GM12878 (cell line): ENCODE measurements around the gene HS6ST1. TPM values are rescaled to one million over a fixed set of nuclear protein-coding genes. Genes with fewer than 3 reads are reported as not detected.

Experiments
- ATAC-seq: fragments of 200-7000 bp; cut with Tn5 transposase; 3 replicates; pipeline ENCODE4 v1.9.1; 2020; ENCODE audit warnings: mild to moderate bottlenecking, moderate library complexity
- BruUV-seq: library from RNA; stranded (reverse); fragments of 400-500 nt; replicated peaks from 2 replicates; lab custom pipeline; 2021; lab: Mats Ljungman, UMichigan
- CTCF ChIA-PET: fragments of 300-600 bp; sonication (Branson Sonifier 250); formaldehyde crosslinking; extraction: SDS; loops from one replicate; lab custom pipeline; 2021; ENCODE audit warnings: inconsistent platforms; lab: Yijun Ruan, JAX
- POLR2A ChIA-PET: fragments of 350-600 bp; formaldehyde crosslinking; extraction: SDS; loops from one replicate; lab custom pipeline; 2021; ENCODE audit warnings: inconsistent platforms; lab: Charles Lee
- RAD21 ChIA-PET: fragments of 300-600 bp; sonication (Branson Sonifier 250); formaldehyde crosslinking; loops from one replicate; lab custom pipeline; 2023; ENCODE audit warnings: antibody characterized with exemption; ENCODE audit not compliant: unreplicated experiment; lab: Charles Lee
- SMC1A ChIA-PET: fragments of 300-600 bp; sonication (Branson Sonifier 250); formaldehyde crosslinking; loops from one replicate; lab custom pipeline; 2023; ENCODE audit not compliant: unreplicated experiment, uncharacterized antibody; lab: Charles Lee
- DNase-seq: peaks from one replicate; pipeline ENCODE4 v3.0.0-alpha.2; 2011; ENCODE audit warnings: low read depth, low spot score
- FAIRE-seq: peaks from 3 replicates; lab custom pipeline; 2011; peaks lifted over from hg19 to GRCh38; lab: Jason Lieb, UNC
- H2AFZ ChIP-seq: 2 replicates; pipeline ENCODE4 v1.6.0; 2011; ENCODE audit warnings: low read depth, low read length, control low read depth; ENCODE audit not compliant: control insufficient read depth
- H3K27ac ChIP-seq: 2 replicates; pipeline ENCODE4 v1.5.1; 2011; ENCODE audit warnings: control low read depth; ENCODE audit not compliant: control insufficient read depth, insufficient read depth
- H3K27me3 ChIP-seq, 2 experiments: replicated peaks in 1 of 2; 2 replicates each; pipeline versions ENCODE4 v1.6.0 to v1.6.1; 2011; ENCODE audit warnings: low read length in 1 of 2; ENCODE audit not compliant: control insufficient read depth in 2 of 2, insufficient read depth in 2 of 2
- H3K36me3 ChIP-seq, 2 experiments: 2 replicates each; pipeline ENCODE4 v1.5.1; 2011; ENCODE audit warnings: low read length in 1 of 2; ENCODE audit not compliant: control insufficient read depth in 2 of 2, insufficient read depth in 2 of 2
- H3K4me1 ChIP-seq: 2 replicates; pipeline ENCODE4 v1.6.1; 2011; ENCODE audit warnings: mild to moderate bottlenecking, low read length, moderate library complexity, mixed read lengths; ENCODE audit not compliant: control insufficient read depth, insufficient read depth
- H3K4me2 ChIP-seq: 2 replicates; pipeline ENCODE4 v1.6.0; 2011; ENCODE audit warnings: control low read depth; ENCODE audit not compliant: control insufficient read depth, insufficient read depth
- H3K4me3 ChIP-seq: fragments of 200-600 bp; sonication (generic); 2 replicates; pipeline ENCODE4 v1.5.1; 2016
- H3K79me2 ChIP-seq: 2 replicates; pipeline ENCODE4 v1.6.0; 2011; ENCODE audit warnings: low read length; ENCODE audit not compliant: control insufficient read depth, insufficient read depth
- H3K9ac ChIP-seq: 2 replicates; pipeline ENCODE4 v1.8.0; 2011; ENCODE audit warnings: low read length, control low read depth, mixed read lengths; ENCODE audit not compliant: control insufficient read depth, insufficient read depth
- H3K9me3 ChIP-seq: replicated peaks from 3 replicates; pipeline ENCODE4 v1.5.1; 2011; ENCODE audit warnings: mild to moderate bottlenecking, low read length; ENCODE audit not compliant: control insufficient read depth, insufficient read depth
- H4K20me1 ChIP-seq: 2 replicates; pipeline ENCODE4 v1.6.0; 2011; ENCODE audit not compliant: control insufficient read depth, insufficient read depth
- BMI1 ChIP-seq: fragments of 450-650 bp; IDR thresholded peaks from 2 replicates; pipeline ENCODE4 v1.6.1; 2016; ENCODE audit warnings: mild to moderate bottlenecking, moderate library complexity, borderline replicate concordance
- BRCA1 ChIP-seq: IDR thresholded peaks from 2 replicates; pipeline ENCODE4 v1.6.1; 2011; ENCODE audit warnings: low read depth, low read length, improper control_type of control experiment
- EED ChIP-seq: sonication (generic); IDR thresholded peaks from 2 replicates; pipeline ENCODE4 v1.6.1; 2016; ENCODE audit warnings: antibody characterized with exemption, low read depth
- HCFC1 ChIP-seq: fragments of 150-350 bp; IDR thresholded peaks from 2 replicates; pipeline ENCODE4 v1.6.1; 2014; ENCODE audit warnings: low read length
- HDAC2 ChIP-seq: fragments of 200-600 bp; sonication (generic); IDR thresholded peaks from 2 replicates; pipeline ENCODE4 v1.6.1; 2017
- IKZF1 ChIP-seq: fragments of 450-650 bp; conservative IDR thresholded peaks from 2 replicates; pipeline ENCODE4 v1.6.1; 2017; ENCODE audit warnings: antibody characterized with exemption, mild to moderate bottlenecking
- KAT2A ChIP-seq: conservative IDR thresholded peaks from 2 replicates; pipeline ENCODE4 v1.6.1; 2011; ENCODE audit warnings: low read depth, low read length; ENCODE audit not compliant: control insufficient read depth
- MAX ChIP-seq: IDR thresholded peaks from 2 replicates; pipeline ENCODE4 v1.6.1; 2012; ENCODE audit warnings: low read depth, low read length, improper control_type of control experiment
- NR2C2 ChIP-seq: IDR thresholded peaks from 2 replicates; pipeline ENCODE4 v1.6.1; 2011; ENCODE audit warnings: borderline replicate concordance, low read depth; ENCODE audit not compliant: control insufficient read depth, insufficient read length
- SMAD5 ChIP-seq: IDR thresholded peaks from 2 replicates; pipeline ENCODE4 v1.6.1; 2016; ENCODE audit warnings: antibody characterized with exemption, low read depth
- TBL1XR1 ChIP-seq: IDR thresholded peaks from 2 replicates; pipeline ENCODE4 v1.6.1; 2012; ENCODE audit warnings: low read depth, low read length, improper control_type of control experiment
- TCF3 ChIP-seq: IDR thresholded peaks from 2 replicates; pipeline ENCODE4 v1.6.1; 2012; ENCODE audit warnings: low read depth, mild to moderate bottlenecking, low read length, borderline replicate concordance; ENCODE audit not compliant: insufficient read depth
- YBX1 ChIP-seq: fragments of 450-650 bp; IDR thresholded peaks from 2 replicates; pipeline ENCODE4 v1.6.1; 2016; ENCODE audit warnings: antibody characterized with exemption
- ZZZ3 ChIP-seq: IDR thresholded peaks from 2 replicates; pipeline ENCODE4 v1.6.1; 2011; ENCODE audit warnings: low read depth; ENCODE audit not compliant: control insufficient read depth, insufficient read length
- WGBS: methylation state at CpG from one replicate; pipeline ENCODE4 v1.1.6; 2016; ENCODE audit warnings: low lambda C conversion rate; ENCODE audit not compliant: insufficient replicate concordance, insufficient coverage; ENCODE audit errors: missing lambda C conversion rate; 5-methylcytosine and 5-hydroxymethylcytosine counted together
- in situ Hi-C: fragments of 300-500 bp; cut with MboI; formaldehyde crosslinking; loops from 9 replicates; pipeline ENCODE4 v1.14.3; 2018; ENCODE audit warnings: mixed read lengths
- intact Hi-C: fragments of 100-400 bp; cut with micrococcal nuclease; formaldehyde crosslinking; loops from one replicate; pipeline ENCODE4 v1.14.2; 2022; ENCODE audit not compliant: unreplicated experiment
- polyA plus RNA-seq, 11 experiments: library from polyadenylated mRNA; depleted of rRNA in 4 of 11; unstranded in 6 of 11; stranded (reverse) in 5 of 11; fragments of >200 nt; fragmentation: Nextera tagmentation in 4 of 11; fragmentation: Illumina TruSeq in 1 of 11; extraction: Ambion mirVana in 4 of 11; extraction: Trizol in 1 of 11; gene quantifications; 1 replicate in 1 of 11; 2 replicates in 10 of 11; pipeline versions ENCODE4 v1.2.1 to v1.2.3, GENCODE V29; 2011 to 2016; ENCODE audit warnings: inconsistent platforms in 2 of 11, missing spikeins in 2 of 11, low read depth in 1 of 11
- total RNA-seq, 4 experiments: library from RNA; depleted of rRNA in 3 of 4; stranded (reverse); fragments of >200 nt in 3 of 4; fragmentation: Illumina TruSeq in 1 of 4; extraction: Trizol in 1 of 4; gene quantifications; 2 replicates each; pipeline versions ENCODE4 v1.2.1 to v1.2.3, GENCODE V29; 2013 to 2021
- TF ChIP-seq, protein P1 (sequence below): IDR thresholded peaks from 2 replicates; pipeline ENCODE4 v1.6.1; 2011; ENCODE audit warnings: borderline replicate concordance, low read depth, mild to moderate bottlenecking, moderate library complexity, low read length; ENCODE audit not compliant: insufficient read depth, poor library complexity, severe bottlenecking

The HS6ST1 gene
- total and polyA plus RNA-seq, 10 of the 15 experiments (the other 5 are each of a cell fraction or from before 2014, with no cell fraction given): 0.48 to 17.0 (median 4.7) TPM

- Histone ChIP-seq H3K36me3 (no peaks in the 10 kb centered on the region), H3K4me1 (no peaks in the 10 kb centered on the region), H3K4me2 (no peak overlapping the region), H3K27me3 (no peaks in the 10 kb centered on the region; a peak in 1 of 4 replicates), H3K27ac (no peak overlapping the region), H3K9me3 (no peaks in the 10 kb centered on the region), H3K9ac (no peak overlapping the region), H4K20me1 (no peaks in the 10 kb centered on the region), H2AFZ (no peak overlapping the region), H3K79me2 (no peaks in the 10 kb centered on the region), H3K4me3 (no peak overlapping the region)
- no peak for TF ChIP-seq EED
- no peak for TF ChIP-seq TCF3
- ChIA-PET CTCF (no interaction called here), POLR2A (no interaction called here), RAD21 (no interaction called here), SMC1A (no interaction called here)
- no TSS peak for BruUV-seq
- FAIRE-seq: no peak
- intact Hi-C loops (no loop called here), in situ Hi-C loops (no loop called here)
- no peak for ATAC-seq
- 26% methylated on average over 8 of the region's 8 CpGs for WGBS
- no peak for DNase-seq
Measured at GRCh38 chr2:128364441-128364911, 45.8 kb upstream of the HS6ST1 start.

DNA sequence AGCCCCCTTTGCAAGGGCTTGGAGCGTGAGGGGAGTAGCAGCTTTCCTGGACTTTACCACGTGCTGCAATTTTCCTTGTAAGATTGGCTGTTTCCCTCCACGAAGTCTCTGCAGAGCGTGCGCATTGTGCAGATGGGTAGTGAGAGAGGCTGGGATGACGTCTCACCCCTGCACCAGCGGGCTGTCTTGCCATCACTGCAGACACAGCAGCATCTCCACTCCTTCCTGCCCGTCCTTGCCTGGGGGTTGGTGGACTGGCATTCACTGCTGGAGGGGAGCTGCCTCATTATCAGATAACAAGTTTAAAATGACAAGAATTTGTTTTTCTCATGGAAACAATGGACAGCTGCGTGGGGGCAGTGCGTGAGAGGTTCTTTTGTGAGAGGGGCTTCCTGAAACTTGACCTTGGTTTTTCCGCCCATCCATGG, 45.3 kb upstream of the HS6ST1 start:
- H3K36me3 ChIP-seq: no peaks in the 10 kb centered on the region
- no peak overlapping the region for H3K4me3 ChIP-seq
- H2AFZ ChIP-seq: no peak overlapping the region
- DNase-seq: no peak
- no peaks in the 10 kb centered on the region for H4K20me1 ChIP-seq
- ChIA-PET SMC1A (no interaction called here), POLR2A (interaction anchor here (0.6 kb wide), 1 partner anchor 222 kb away, joined by 3 read pairs; no protein-coding TSS in a partner anchor)
- no peak overlapping the region for H3K9ac ChIP-seq
- in situ Hi-C loops: no loop called here
- no peaks in the 10 kb centered on the region for H3K79me2 ChIP-seq
- ATAC-seq: no peak
- H3K4me2 ChIP-seq: no peak overlapping the region
- TF ChIP-seq BRCA1 (no peak), NR2C2 (no peak), IKZF1 (no peak), YBX1 (no peak), KAT2A (no peak), BMI1 (no peak), HDAC2 (no peak), TBL1XR1 (no peak), SMAD5 (no peak), MAX (no peak), HCFC1 (no peak), ZZZ3 (no peak)
- TF ChIP-seq, protein P1, sequence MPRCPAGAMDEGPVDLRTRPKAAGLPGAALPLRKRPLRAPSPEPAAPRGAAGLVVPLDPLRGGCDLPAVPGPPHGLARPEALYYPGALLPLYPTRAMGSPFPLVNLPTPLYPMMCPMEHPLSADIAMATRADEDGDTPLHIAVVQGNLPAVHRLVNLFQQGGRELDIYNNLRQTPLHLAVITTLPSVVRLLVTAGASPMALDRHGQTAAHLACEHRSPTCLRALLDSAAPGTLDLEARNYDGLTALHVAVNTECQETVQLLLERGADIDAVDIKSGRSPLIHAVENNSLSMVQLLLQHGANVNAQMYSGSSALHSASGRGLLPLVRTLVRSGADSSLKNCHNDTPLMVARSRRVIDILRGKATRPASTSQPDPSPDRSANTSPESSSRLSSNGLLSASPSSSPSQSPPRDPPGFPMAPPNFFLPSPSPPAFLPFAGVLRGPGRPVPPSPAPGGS: no peak
- TF ChIP-seq, all 136 proteins: peak for 0
- RAD21 ChIA-PET: no interaction called here
- intact Hi-C loops: no loop called here
- 47% methylated on average over 11 of the region's 11 CpGs for WGBS
- Histone ChIP-seq H3K27ac (no peak overlapping the region), H3K4me1 (no peaks in the 10 kb centered on the region), H3K9me3 (no peaks in the 10 kb centered on the region), H3K27me3 (no peaks in the 10 kb centered on the region; a peak in 1 of 4 replicates)
- CTCF ChIA-PET: no interaction called here
- FAIRE-seq: no peak
- BruUV-seq: no TSS peak
